Measurements from ENCODE around the gene BID.

DNA sequence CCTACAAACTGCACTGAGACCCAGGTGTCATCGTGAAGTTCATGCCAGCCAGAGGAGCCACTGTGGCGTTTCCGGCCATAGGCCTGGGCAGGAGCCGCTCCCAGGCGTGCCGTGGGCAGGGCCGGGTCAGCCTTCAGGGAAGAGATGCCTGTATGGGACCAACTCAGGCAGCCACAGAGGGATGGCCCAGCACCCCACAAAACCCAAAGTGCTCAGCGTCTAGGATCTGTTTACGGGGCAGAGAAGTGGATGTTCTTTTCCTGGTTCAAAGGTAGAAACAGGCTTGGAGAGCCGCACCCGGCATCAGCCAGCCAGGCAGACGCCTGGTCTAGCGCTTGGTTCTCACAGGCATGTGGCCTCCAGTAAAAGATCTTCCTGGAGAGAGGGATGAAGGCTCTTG, 8.4 kb upstream of the BID start:
- TF ChIP-seq POLR2A (IDR thresholded peaks at IDR 0.05; ENCODE audit: low read depth, low read length): no peak
- no peak for TF ChIP-seq POLR2AphosphoS5 (IDR thresholded peaks at IDR 0.05; ENCODE audit: low read depth, low read length)

All from GM12892 (cell line).